HEK293 (cell line): Measurements from ENCODE around the gene GIPC1.
A peak's percentile ranks its signal among the peaks of the same experiment; 100 is the strongest.

ENCODE experiments used
- CTCF ChIA-PET: fragments of 350-600 bp; formaldehyde crosslinking; extraction: SDS; loops from one replicate; lab custom pipeline; 2021; ENCODE audit warnings: antibody characterized with exemption; lab: Yijun Ruan, JAX
- POLR2A ChIA-PET: fragments of 300-600 bp; formaldehyde crosslinking; extraction: SDS; loops from one replicate; lab custom pipeline; 2020; ENCODE audit warnings: antibody characterized with exemption, inconsistent platforms; lab: Yijun Ruan, JAX
- H3K27ac ChIP-seq: fragments of 200-500 bp; sonication (Bioruptor generic); 2 replicates; pipeline ENCODE4 v1.5.1; 2014; ENCODE audit warnings: low read depth, low read length, control low read depth, inconsistent platforms; ENCODE audit errors: extremely low read depth
- H3K36me3 ChIP-seq, 2 experiments: fragments of 200-500 bp in 1 of 2; sonication (Bioruptor generic) in 1 of 2; 1 replicate in 1 of 2; 2 replicates in 1 of 2; pipeline ENCODE4 v1.5.1; 2014 to 2017; ENCODE audit warnings: inconsistent platforms in 2 of 2, low read length in 2 of 2; ENCODE audit not compliant: control insufficient read depth in 2 of 2, insufficient read depth in 1 of 2
- H3K4me1 ChIP-seq: fragments of 200-500 bp; sonication (Bioruptor generic); 2 replicates; pipeline ENCODE4 v1.5.1; 2014; ENCODE audit warnings: mild to moderate bottlenecking, low read length, inconsistent platforms; ENCODE audit not compliant: control insufficient read depth, insufficient read depth
- H3K4me3 ChIP-seq: 2 replicates; pipeline ENCODE4 v1.5.1; 2011; ENCODE audit warnings: low read depth, mild to moderate bottlenecking, control low read depth, low read length, moderate library complexity
- H3K9me3 ChIP-seq: fragments of 200-500 bp; sonication (Bioruptor generic); 2 replicates; pipeline ENCODE4 v1.5.1; 2014; ENCODE audit warnings: low read depth, low read length, inconsistent platforms; ENCODE audit not compliant: control insufficient read depth, insufficient read depth
- HIC1 ChIP-seq: fragments of 450-650 bp; formaldehyde crosslinking; IDR thresholded peaks from 2 replicates; pipeline ENCODE4 v1.5.1; 2016; ENCODE audit warnings: missing biosample characterization, missing genetic modification characterization
- KLF1 ChIP-seq: fragments of 450-650 bp; formaldehyde crosslinking; IDR thresholded peaks from 2 replicates; pipeline ENCODE4 v1.5.1; 2016; ENCODE audit warnings: missing biosample characterization, missing genetic modification characterization
- KLF10 ChIP-seq: fragments of 450-650 bp; IDR thresholded peaks from 2 replicates; pipeline ENCODE4 v1.5.1; 2018; ENCODE audit warnings: missing biosample characterization, mild to moderate bottlenecking, missing genetic modification characterization
- MEIS1 ChIP-seq: sonication (generic); formaldehyde crosslinking; IDR thresholded peaks from 2 replicates; pipeline ENCODE4 v1.8.1; 2022; ENCODE audit warnings: missing genetic modification reagents, mild to moderate bottlenecking, borderline replicate concordance
- PRDM4 ChIP-seq: fragments of 450-650 bp; formaldehyde crosslinking; IDR thresholded peaks from 2 replicates; pipeline ENCODE4 v1.5.1; 2017; ENCODE audit warnings: missing biosample characterization, missing genetic modification characterization
- SP7 ChIP-seq: fragments of 450-650 bp; formaldehyde crosslinking; IDR thresholded peaks from 2 replicates; pipeline ENCODE4 v1.5.1; 2016; ENCODE audit warnings: missing biosample characterization, missing genetic modification characterization
- ZBTB8A ChIP-seq: fragments of 450-650 bp; formaldehyde crosslinking; IDR thresholded peaks from 2 replicates; pipeline ENCODE4 v1.5.1; 2016; ENCODE audit warnings: missing biosample characterization, missing genetic modification characterization
- ZIC2 ChIP-seq: fragments of 450-650 bp; formaldehyde crosslinking; IDR thresholded peaks from 2 replicates; pipeline ENCODE4 v1.5.1; 2016; ENCODE audit warnings: missing biosample characterization, missing genetic modification characterization
- ZNF24 ChIP-seq: fragments of 450-650 bp; formaldehyde crosslinking; IDR thresholded peaks from 2 replicates; pipeline ENCODE4 v1.5.1; 2016; ENCODE audit warnings: missing biosample characterization, missing genetic modification characterization
- ZNF292 ChIP-seq: fragments of 450-650 bp; formaldehyde crosslinking; IDR thresholded peaks from 2 replicates; pipeline ENCODE4 v1.5.1; 2016; ENCODE audit warnings: low read depth, missing biosample characterization, missing genetic modification characterization, borderline replicate concordance
- ZNF311 ChIP-seq: fragments of 450-650 bp; formaldehyde crosslinking; IDR thresholded peaks from 2 replicates; pipeline ENCODE4 v1.5.1; 2017; ENCODE audit warnings: missing biosample characterization, missing genetic modification characterization, borderline replicate concordance
- ZNF341 ChIP-seq: fragments of 450-650 bp; formaldehyde crosslinking; IDR thresholded peaks from 2 replicates; pipeline ENCODE4; 2016; ENCODE audit warnings: low read depth, missing biosample characterization, missing genetic modification characterization
- ZNF394 ChIP-seq: fragments of 450-650 bp; formaldehyde crosslinking; IDR thresholded peaks from 2 replicates; pipeline ENCODE4 v1.5.1; 2016; ENCODE audit warnings: missing biosample characterization, missing genetic modification characterization, mild to moderate bottlenecking, moderate library complexity, borderline replicate concordance
- ZNF521 ChIP-seq: fragments of 450-650 bp; formaldehyde crosslinking; IDR thresholded peaks from 2 replicates; pipeline ENCODE4 v1.5.1; 2017; ENCODE audit warnings: missing biosample characterization, mild to moderate bottlenecking, missing genetic modification characterization
- ZNF555 ChIP-seq: fragments of 450-650 bp; formaldehyde crosslinking; conservative IDR thresholded peaks from 2 replicates; pipeline ENCODE4 v1.5.1; 2017; ENCODE audit warnings: missing biosample characterization, mild to moderate bottlenecking, missing genetic modification characterization, inconsistent platforms
- ZNF571 ChIP-seq: fragments of 450-650 bp; formaldehyde crosslinking; IDR thresholded peaks from 2 replicates; pipeline ENCODE4 v1.5.0; 2017; ENCODE audit warnings: missing biosample characterization, missing genetic modification characterization
- ZNF629 ChIP-seq: fragments of 450-650 bp; formaldehyde crosslinking; IDR thresholded peaks from 2 replicates; pipeline ENCODE4 v1.5.1; 2017; ENCODE audit warnings: missing biosample characterization, missing genetic modification characterization
- ZNF658 ChIP-seq: fragments of 450-650 bp; formaldehyde crosslinking; IDR thresholded peaks from 2 replicates; pipeline ENCODE4; 2016; ENCODE audit warnings: missing biosample characterization, missing genetic modification characterization
- ZNF664 ChIP-seq: fragments of 450-650 bp; formaldehyde crosslinking; IDR thresholded peaks from 2 replicates; pipeline ENCODE4 v1.5.1; 2016; ENCODE audit warnings: missing biosample characterization, missing genetic modification characterization
- ZNF670 ChIP-seq: fragments of 450-650 bp; formaldehyde crosslinking; IDR thresholded peaks from 2 replicates; pipeline ENCODE4 v1.5.1; 2016; ENCODE audit warnings: missing biosample characterization, missing genetic modification characterization, low read depth
- ZNF777 ChIP-seq: fragments of 450-650 bp; formaldehyde crosslinking; IDR thresholded peaks from 2 replicates; pipeline ENCODE4 v1.5.1; 2017; ENCODE audit warnings: missing biosample characterization, missing genetic modification characterization, borderline replicate concordance
- ZNF792 ChIP-seq: fragments of 450-650 bp; formaldehyde crosslinking; IDR thresholded peaks from 2 replicates; pipeline ENCODE4 v1.5.1; 2016; ENCODE audit warnings: missing biosample characterization, missing genetic modification characterization
- ZNF830 ChIP-seq: fragments of 450-650 bp; IDR thresholded peaks from 2 replicates; pipeline ENCODE4 v1.5.0; 2018; ENCODE audit warnings: missing biosample characterization, missing genetic modification characterization, low read depth, mild to moderate bottlenecking, moderate library complexity
- ZNF843 ChIP-seq: fragments of 450-650 bp; formaldehyde crosslinking; IDR thresholded peaks from 2 replicates; pipeline ENCODE4 v1.5.1; 2016; ENCODE audit warnings: missing biosample characterization, missing genetic modification characterization
- ZSCAN5A ChIP-seq: fragments of 450-650 bp; formaldehyde crosslinking; IDR thresholded peaks from 2 replicates; pipeline ENCODE4 v1.5.1; 2016; ENCODE audit warnings: missing biosample characterization, missing genetic modification characterization
- TF ChIP-seq, protein P1 (sequence below): fragments of 450-650 bp; formaldehyde crosslinking; optimal IDR thresholded peaks from 2 replicates; pipeline ENCODE3; 2016; ENCODE audit warnings: missing biosample characterization, mild to moderate bottlenecking, missing genetic modification characterization
- TF ChIP-seq, protein P2 (sequence below): fragments of 450-650 bp; formaldehyde crosslinking; IDR thresholded peaks from 2 replicates; pipeline ENCODE4 v1.5.1; 2016; ENCODE audit warnings: missing biosample characterization, missing genetic modification characterization

GIPC1 gene, protein sequence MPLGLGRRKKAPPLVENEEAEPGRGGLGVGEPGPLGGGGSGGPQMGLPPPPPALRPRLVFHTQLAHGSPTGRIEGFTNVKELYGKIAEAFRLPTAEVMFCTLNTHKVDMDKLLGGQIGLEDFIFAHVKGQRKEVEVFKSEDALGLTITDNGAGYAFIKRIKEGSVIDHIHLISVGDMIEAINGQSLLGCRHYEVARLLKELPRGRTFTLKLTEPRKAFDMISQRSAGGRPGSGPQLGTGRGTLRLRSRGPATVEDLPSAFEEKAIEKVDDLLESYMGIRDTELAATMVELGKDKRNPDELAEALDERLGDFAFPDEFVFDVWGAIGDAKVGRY

DNA sequence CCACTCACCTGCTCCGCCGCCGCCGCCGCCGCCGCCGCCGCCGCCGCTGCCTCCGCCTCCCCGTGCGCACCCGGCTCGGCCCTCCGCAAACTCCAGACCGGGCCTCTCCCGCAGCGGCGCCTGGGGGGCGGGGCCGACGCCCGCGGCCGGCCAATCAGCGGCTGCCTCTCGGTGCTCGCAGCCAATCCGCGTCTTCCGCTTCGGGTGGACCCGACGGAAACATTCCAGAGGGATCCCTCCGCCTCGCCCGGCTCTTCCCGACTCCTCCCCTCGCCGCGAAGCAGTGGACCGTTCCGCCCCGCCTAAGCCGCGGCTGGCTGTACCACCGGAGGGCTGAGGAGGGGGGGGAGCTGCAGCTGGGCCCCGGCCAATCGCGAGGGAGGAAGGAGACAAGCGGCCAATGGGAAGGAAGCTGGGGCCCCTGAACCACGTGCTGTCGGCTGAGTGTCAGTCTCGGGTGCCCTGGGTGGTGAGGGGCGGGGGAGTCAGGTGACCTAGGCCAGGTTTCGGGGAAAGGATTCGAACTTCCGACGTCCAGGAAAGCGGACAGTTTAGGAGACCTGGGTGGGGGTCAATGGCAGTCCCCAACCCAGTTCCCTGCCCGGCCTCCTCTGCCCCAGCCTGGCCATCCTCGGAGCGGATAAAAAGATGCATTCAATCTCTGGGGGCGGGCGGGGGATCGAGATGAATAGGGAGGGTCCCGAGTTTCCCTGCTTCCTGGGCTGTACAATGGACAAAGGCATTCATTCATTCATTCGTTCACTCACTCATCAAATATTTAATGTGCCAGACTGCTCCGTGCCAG, at the start of gene GIPC1:
Gene GIPC1, minus strand, starts transcription at position 99 of the 805 bp plus-strand sequence. CDS start 13,151 bp downstream, outside the sequence.
- ChIA-PET POLR2A (interaction anchor here (0.5 to 3.3 kb wide), 12 partner anchors 8 to 359 kb away, joined by 3 to 45 read pairs (median 4); partner anchors contain the start of genes ADGRE2, ASF1B, DNAJB1 and PTGER1), CTCF (interaction anchor here (0.6 to 3.2 kb wide), 8 partner anchors 8 to 363 kb away, joined by 3 to 23 read pairs (median 4); no protein-coding TSS in a partner anchor)
- Histone ChIP-seq H3K9me3 (no peaks in the 10 kb centered on the region), H3K4me1 (no peaks in the 10 kb centered on the region), H3K4me3 (peak within 1 kb of the TSS; percentile 69), H3K27ac (peak within 1 kb of the TSS; percentile 60; the same call in 1 of the 2 replicates), H3K36me3 (peaks cover 4 to 14% of the 10 kb centered on the region in 2 experiments; a peak in 2 of 3 replicates)
- TF ChIP-seq PRDM4 (tag by site-specific recombination) (peak; percentile 17; the same call in 1 of the 2 replicates), SP7 (tag by site-specific recombination) (peak; percentile 77; the same call in 1 of the 2 replicates), ZNF24 (tag by site-specific recombination) (peak; percentile 83), ZNF792 (tag by site-specific recombination) (no peak), ZNF777 (tag by site-specific recombination) (peak; percentile 74; the same call in 1 of the 2 replicates), ZNF830 (tag by site-specific recombination) (no peak), ZNF629 (peak; percentile 75), ZIC2 (tag by site-specific recombination) (peak; percentile 47; the same call in 1 of the 2 replicates), KLF1 (tag by site-specific recombination) (peak; percentile 61), HIC1 (peak; percentile 97), ZNF555 (tag by site-specific recombination) (no peak), ZNF571 (no peak), MEIS1 (CRISPR knock-in tag) (no peak), ZNF292 (tag by site-specific recombination) (no peak), ZNF670 (tag by site-specific recombination) (no peak), KLF10 (peak; percentile 85; the same call in 1 of the 2 replicates), ZNF311 (no peak), ZNF658 (tag by site-specific recombination) (no peak), ZNF341 (peak; percentile 100), ZSCAN5A (tag by site-specific recombination) (peak; percentile 96; the same call in 1 of the 2 replicates), ZNF843 (tag by site-specific recombination) (0 out of 2 replicates have a peak, but pooled peaks have one; percentile 29), ZBTB8A (peak; percentile 49), ZNF394 (tag by site-specific recombination) (peak; percentile 45; the same call in 1 of the 2 replicates), ZNF521 (tag by site-specific recombination) (no peak), ZNF664 (tag by site-specific recombination) (no peak)
- TF ChIP-seq, protein P1, sequence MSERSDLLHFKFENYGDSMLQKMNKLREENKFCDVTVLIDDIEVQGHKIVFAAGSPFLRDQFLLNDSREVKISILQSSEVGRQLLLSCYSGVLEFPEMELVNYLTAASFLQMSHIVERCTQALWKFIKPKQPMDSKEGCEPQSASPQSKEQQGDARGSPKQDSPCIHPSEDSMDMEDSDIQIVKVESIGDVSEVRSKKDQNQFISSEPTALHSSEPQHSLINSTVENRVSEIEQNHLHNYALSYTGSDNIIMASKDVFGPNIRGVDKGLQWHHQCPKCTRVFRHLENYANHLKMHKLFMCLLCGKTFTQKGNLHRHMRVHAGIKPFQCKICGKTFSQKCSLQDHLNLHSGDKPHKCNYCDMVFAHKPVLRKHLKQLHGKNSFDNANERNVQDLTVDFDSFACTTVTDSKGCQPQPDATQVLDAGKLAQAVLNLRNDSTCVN (tag by site-specific recombination): peak; percentile 57
- TF ChIP-seq, protein P2, sequence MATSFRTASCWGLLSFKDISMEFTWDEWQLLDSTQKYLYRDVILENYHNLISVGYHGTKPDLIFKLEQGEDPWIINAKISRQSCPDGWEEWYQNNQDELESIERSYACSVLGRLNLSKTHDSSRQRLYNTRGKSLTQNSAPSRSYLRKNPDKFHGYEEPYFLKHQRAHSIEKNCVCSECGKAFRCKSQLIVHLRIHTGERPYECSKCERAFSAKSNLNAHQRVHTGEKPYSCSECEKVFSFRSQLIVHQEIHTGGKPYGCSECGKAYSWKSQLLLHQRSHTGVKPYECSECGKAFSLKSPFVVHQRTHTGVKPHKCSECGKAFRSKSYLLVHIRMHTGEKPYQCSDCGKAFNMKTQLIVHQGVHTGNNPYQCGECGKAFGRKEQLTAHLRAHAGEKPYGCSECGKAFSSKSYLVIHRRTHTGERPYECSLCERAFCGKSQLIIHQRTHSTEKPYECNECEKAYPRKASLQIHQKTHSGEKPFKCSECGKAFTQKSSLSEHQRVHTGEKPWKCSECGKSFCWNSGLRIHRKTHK (tag by site-specific recombination): no peak
